Gastroesophageal sphincter (tissue), 4 donors: Measurements from ENCODE around the gene FAAP100. TPM values are rescaled to one million over a fixed set of nuclear protein-coding genes. Genes with fewer than 3 reads are reported as not detected.

ENCODE experiments used
- ATAC-seq: fragments of 150-250 bp; one replicate; pipeline ENCODE4 v1.9.1; 2016; ENCODE audit warnings: mild to moderate bottlenecking, moderate library complexity
- H3K27ac ChIP-seq, 4 donors: fragments of 200-600 bp; sonication (generic) in 3 of 4; 1 replicate in 3 of 4; 2 replicates in 1 of 4; pipeline ENCODE4 v1.5.1; 2016 to 2019
- H3K27me3 ChIP-seq: fragments of 200-600 bp; sonication (generic); one replicate; pipeline ENCODE4 v1.5.1; 2019
- H3K36me3 ChIP-seq, 2 donors: fragments of 200-600 bp; sonication (generic); one replicate each; pipeline ENCODE4 v1.5.1; 2019; ENCODE audit warnings: control low read depth in 1 of 2
- H3K4me1 ChIP-seq, 3 donors: fragments of 200-600 bp; sonication (generic); 1 replicate in 2 of 3; 2 replicates in 1 of 3; pipeline ENCODE4 v1.5.1; 2016 to 2019; ENCODE audit warnings: control low read depth in 2 of 3
- H3K4me3 ChIP-seq, 2 donors: fragments of 200-600 bp; sonication (generic); one replicate each; pipeline ENCODE4 v1.5.1; 2019; ENCODE audit warnings: mild to moderate bottlenecking in 1 of 2, moderate library complexity in 1 of 2
- H3K9me3 ChIP-seq, 3 donors: fragments of 200-600 bp; sonication (generic); one replicate each; pipeline ENCODE4 v1.5.1; 2017 to 2019; ENCODE audit warnings: control low read depth in 2 of 3
- EP300 ChIP-seq: sonication (generic); formaldehyde crosslinking; IDR thresholded peaks from one replicate; pipeline ENCODE4 v1.6.1; 2017; ENCODE audit warnings: antibody characterized with exemption, mild to moderate bottlenecking
- POLR2A ChIP-seq, 2 donors: fragments of 450-650 bp; IDR thresholded peaks; one replicate each; pipeline ENCODE4 v1.6.1; 2017; ENCODE audit warnings: antibody characterized with exemption in 2 of 2, mild to moderate bottlenecking in 2 of 2, moderate library complexity in 1 of 2
- POLR2AphosphoS5 ChIP-seq: sonication (generic); formaldehyde crosslinking; IDR thresholded peaks from one replicate; pipeline ENCODE4 v1.6.1; 2017; ENCODE audit warnings: antibody characterized with exemption
- WGBS, 2 donors: methylation state at CpG; one replicate each; pipeline ENCODE4 v1.1.5; 2018; ENCODE audit warnings: low coverage in 1 of 2; 5-methylcytosine and 5-hydroxymethylcytosine counted together
- total RNA-seq, 4 donors: library from RNA; depleted of rRNA; stranded (reverse); fragments of >200 nt; gene quantifications; one replicate each; pipeline ENCODE4 v1.1.0, GENCODE V29; 2016
- TF ChIP-seq, protein P1 (sequence below), 4 experiments: fragments of 200-600 bp in 2 of 4; fragments of 450-650 bp in 2 of 4; sonication (generic) in 1 of 4; IDR thresholded peaks; one replicate each; pipeline ENCODE4 v1.5.1; 2017 to 2019; ENCODE audit warnings: antibody characterized with exemption in 4 of 4, mild to moderate bottlenecking in 2 of 4, moderate library complexity in 2 of 4

Gene FAAP100
- total RNA-seq, 4 donors from 2014 or later, result 14.6 to 32.1 (median 20.7) TPM

DNA sequence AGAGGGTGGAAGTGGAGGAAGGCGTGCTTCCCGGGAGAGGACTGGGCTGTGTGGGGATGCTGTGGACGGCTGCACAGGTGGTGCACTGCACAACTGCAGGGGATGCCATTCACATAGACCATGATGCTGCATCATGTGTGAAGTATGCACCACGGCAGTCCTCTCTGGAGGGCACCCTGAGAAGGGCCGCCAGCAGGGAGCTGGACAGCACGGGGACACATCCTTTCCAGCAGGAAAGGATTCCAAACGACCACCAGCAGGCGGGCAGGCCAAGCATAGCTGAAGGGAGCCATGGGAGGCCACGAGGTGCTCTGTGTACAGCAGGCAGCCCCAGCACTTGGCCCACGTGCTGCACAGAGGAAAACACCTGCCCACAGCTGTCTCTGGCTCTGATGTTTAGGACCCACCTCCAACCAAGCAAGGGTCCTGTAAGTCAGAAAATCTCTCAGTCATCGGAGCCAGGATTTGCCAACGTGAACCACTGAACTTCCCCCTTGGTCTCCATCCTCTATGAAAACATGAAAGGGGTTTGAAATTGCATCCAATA is 49.6 kb downstream of the FAAP100 start:
- TF ChIP-seq, protein P1, sequence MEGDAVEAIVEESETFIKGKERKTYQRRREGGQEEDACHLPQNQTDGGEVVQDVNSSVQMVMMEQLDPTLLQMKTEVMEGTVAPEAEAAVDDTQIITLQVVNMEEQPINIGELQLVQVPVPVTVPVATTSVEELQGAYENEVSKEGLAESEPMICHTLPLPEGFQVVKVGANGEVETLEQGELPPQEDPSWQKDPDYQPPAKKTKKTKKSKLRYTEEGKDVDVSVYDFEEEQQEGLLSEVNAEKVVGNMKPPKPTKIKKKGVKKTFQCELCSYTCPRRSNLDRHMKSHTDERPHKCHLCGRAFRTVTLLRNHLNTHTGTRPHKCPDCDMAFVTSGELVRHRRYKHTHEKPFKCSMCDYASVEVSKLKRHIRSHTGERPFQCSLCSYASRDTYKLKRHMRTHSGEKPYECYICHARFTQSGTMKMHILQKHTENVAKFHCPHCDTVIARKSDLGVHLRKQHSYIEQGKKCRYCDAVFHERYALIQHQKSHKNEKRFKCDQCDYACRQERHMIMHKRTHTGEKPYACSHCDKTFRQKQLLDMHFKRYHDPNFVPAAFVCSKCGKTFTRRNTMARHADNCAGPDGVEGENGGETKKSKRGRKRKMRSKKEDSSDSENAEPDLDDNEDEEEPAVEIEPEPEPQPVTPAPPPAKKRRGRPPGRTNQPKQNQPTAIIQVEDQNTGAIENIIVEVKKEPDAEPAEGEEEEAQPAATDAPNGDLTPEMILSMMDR (IDR thresholded peaks at IDR 0.05), result no peak
- no peak for TF ChIP-seq EP300
- no peak for TF ChIP-seq POLR2A (IDR thresholded peaks at IDR 0.05)
- no peak for TF ChIP-seq POLR2AphosphoS5
- no peak for ATAC-seq
- 63 to 74% methylated on average over 6 of the region's 12 CpGs for WGBS, 2 donors
- Histone ChIP-seq H3K4me3 (no peak overlapping the region), H3K4me1 (no peaks in the 10 kb centered on the region), H3K27me3 (no peaks in the 10 kb centered on the region), H3K9me3 (no peaks in the 10 kb centered on the region), H3K27ac (no peak overlapping the region), H3K36me3 (no peaks in the 10 kb centered on the region)

- H3K36me3 ChIP-seq, result no peaks in the 10 kb centered on the region
- no peaks in the 10 kb centered on the region for H3K27me3 ChIP-seq
- no peaks in the 10 kb centered on the region for H3K9me3 ChIP-seq
- H3K4me1 ChIP-seq, result no peaks in the 10 kb centered on the region
- WGBS, 2 donors, result 90% methylated on average over 1 of the region's 7 CpGs; no CpG with 5 or more reads in 1 of the 2 donors
- H3K27ac ChIP-seq, result no peak overlapping the region
- no peak for ATAC-seq
- TF ChIP-seq EP300, result no peak
- TF ChIP-seq POLR2A (IDR thresholded peaks at IDR 0.05), result no peak
- TF ChIP-seq, protein P1 (IDR thresholded peaks at IDR 0.05), result no peak
- H3K4me3 ChIP-seq, result no peak overlapping the region
These were observed 52.1 kb downstream of the FAAP100 start for GRCh38 chr17:81500047-81500446.

GRCh38 chr17:81499601-81499970 is 52.6 kb downstream of the FAAP100 start:
- Histone ChIP-seq H3K27me3 (no peaks in the 10 kb centered on the region), H3K9me3 (no peaks in the 10 kb centered on the region), H3K4me3 (no peak overlapping the region), H3K27ac (no peak overlapping the region), H3K4me1 (no peaks in the 10 kb centered on the region), H3K36me3 (no peaks in the 10 kb centered on the region)
- WGBS, 2 donors, result no CpG with 5 or more reads among the region's 12 CpGs
- no peak for ATAC-seq
- TF ChIP-seq, protein P1 (IDR thresholded peaks at IDR 0.05), result no peak
- TF ChIP-seq POLR2AphosphoS5, result no peak
- TF ChIP-seq EP300, result no peak
- TF ChIP-seq POLR2A (IDR thresholded peaks at IDR 0.05), result no peak

GRCh38 chr17:81498953-81499600 is 53.1 kb downstream of the FAAP100 start:
- Histone ChIP-seq H3K36me3 (no peaks in the 10 kb centered on the region), H3K4me1 (no peaks in the 10 kb centered on the region), H3K27ac (no peak overlapping the region), H3K9me3 (no peaks in the 10 kb centered on the region), H3K27me3 (no peaks in the 10 kb centered on the region), H3K4me3 (no peak overlapping the region)
- no peak for ATAC-seq
- no CpG with 5 or more reads among the region's 64 CpGs for WGBS, 2 donors
- TF ChIP-seq POLR2A (IDR thresholded peaks at IDR 0.05), result no peak
- TF ChIP-seq POLR2AphosphoS5, result no peak
- no peak for TF ChIP-seq EP300
- TF ChIP-seq, protein P1 (IDR thresholded peaks at IDR 0.05), result no peak

GRCh38 chr17:81494626-81495377 is 57.4 kb downstream of the FAAP100 start:
- Histone ChIP-seq H3K4me1 (peaks cover 0 to 7% (median 0%) of the 10 kb centered on the region in 3 donors), H3K4me3 (no peak overlapping the region), H3K9me3 (no peaks in the 10 kb centered on the region), H3K36me3 (no peaks in the 10 kb centered on the region), H3K27ac (no peak overlapping the region), H3K27me3 (peaks cover 4% of the 10 kb centered on the region)
- TF ChIP-seq EP300, result no peak
- no peak for TF ChIP-seq POLR2A (IDR thresholded peaks at IDR 0.05)
- no peak for TF ChIP-seq POLR2AphosphoS5
- TF ChIP-seq, protein P1 (IDR thresholded peaks at IDR 0.05), result no peak
- 20 to 26% methylated on average over 2 to 4 of the region's 8 CpGs for WGBS, 2 donors
- ATAC-seq, result no peak
